IMR-90 (cell line): ENCODE results near the gene ZNF513. TPM values are rescaled to one million over a fixed set of nuclear protein-coding genes. Genes with fewer than 3 reads are reported as not detected.
A peak's percentile ranks its signal among the peaks of the same experiment; 100 is the strongest.

ENCODE experiments used
- ATAC-seq: fragments of 200-7000 bp; cut with Tn5 transposase; 2 replicates; pipeline ENCODE4 v1.9.1; 2020; ENCODE audit warnings: low read depth, mild to moderate bottlenecking, moderate library complexity
- BruUV-seq: library from RNA; stranded (reverse); fragments of 400-500 nt; replicated peaks from 2 replicates; lab custom pipeline; 2021; lab: Mats Ljungman, UMichigan
- CTCF ChIA-PET: fragments of 300-600 bp; formaldehyde crosslinking; extraction: SDS; loops from one replicate; lab custom pipeline; 2021; ENCODE audit warnings: antibody characterized with exemption; lab: Yijun Ruan, JAX
- POLR2A ChIA-PET: fragments of 300-600 bp; sonication (Branson Sonifier 250); formaldehyde crosslinking; loops from one replicate; lab custom pipeline; 2022; ENCODE audit warnings: antibody characterized with exemption; ENCODE audit not compliant: unreplicated experiment; lab: Charles Lee
- DNase-seq: peaks from one replicate; pipeline ENCODE4 v3.0.0; 2013
- H2AFZ ChIP-seq: replicated peaks from 2 replicates; pipeline ENCODE3; 2013; ENCODE audit warnings: low read length, mild to moderate bottlenecking; ENCODE audit not compliant: poor library complexity
- H2AK5ac ChIP-seq: 2 replicates; pipeline ENCODE4 v1.6.1; 2013; ENCODE audit warnings: low read depth, low read length, inconsistent platforms
- H2AK9ac ChIP-seq: replicated peaks from 2 replicates; pipeline ENCODE3; 2013; ENCODE audit warnings: mild to moderate bottlenecking, low read depth, low read length, moderate library complexity; ENCODE audit not compliant: poor library complexity
- H2BK120ac ChIP-seq: 2 replicates; pipeline ENCODE4 v1.6.1; 2013; ENCODE audit warnings: low read depth, low read length, inconsistent platforms
- H2BK15ac ChIP-seq: 3 replicates; pipeline ENCODE4 v1.6.1; 2013; ENCODE audit warnings: low read depth, low read length, inconsistent platforms
- H2BK20ac ChIP-seq: 2 replicates; pipeline ENCODE4 v1.6.1; 2013; ENCODE audit warnings: low read depth, mild to moderate bottlenecking, inconsistent platforms, low read length, moderate library complexity
- H2BK5ac ChIP-seq: 2 replicates; pipeline ENCODE4 v1.6.1; 2013; ENCODE audit warnings: mild to moderate bottlenecking, low read depth, low read length, inconsistent platforms; ENCODE audit not compliant: poor library complexity, severe bottlenecking
- H3K14ac ChIP-seq: replicated peaks from 2 replicates; pipeline ENCODE4 v1.6.1; 2013; ENCODE audit warnings: low read depth, low read length, inconsistent platforms
- H3K18ac ChIP-seq: 2 replicates; pipeline ENCODE4 v1.6.1; 2013; ENCODE audit warnings: low read depth, low read length, control low read depth
- H3K23ac ChIP-seq: 2 replicates; pipeline ENCODE4 v1.6.1; 2013; ENCODE audit warnings: low read depth, low read length, inconsistent platforms
- H3K27ac ChIP-seq: 2 replicates; pipeline ENCODE4 v1.5.1; 2013; ENCODE audit warnings: mild to moderate bottlenecking, control low read depth, low read length; ENCODE audit not compliant: insufficient read depth
- H3K27me3 ChIP-seq: 2 replicates; pipeline ENCODE4 v1.6.1; 2013; ENCODE audit warnings: low read length; ENCODE audit not compliant: control insufficient read depth, insufficient read depth
- H3K36me3 ChIP-seq: 2 replicates; pipeline ENCODE4 v1.6.1; 2013; ENCODE audit warnings: low read length, mixed read lengths; ENCODE audit not compliant: control insufficient read depth, insufficient read depth
- H3K4ac ChIP-seq: 2 replicates; pipeline ENCODE4 v1.6.1; 2013; ENCODE audit warnings: low read depth, low read length, inconsistent platforms
- H3K4me1 ChIP-seq: 2 replicates; pipeline ENCODE4 v1.6.1; 2013; ENCODE audit warnings: low read length, mixed read lengths; ENCODE audit not compliant: control insufficient read depth, insufficient read depth
- H3K4me2 ChIP-seq: 2 replicates; pipeline ENCODE4 v1.6.1; 2013; ENCODE audit warnings: low read depth, mild to moderate bottlenecking, control low read depth, low read length, moderate library complexity
- H3K4me3 ChIP-seq: 2 replicates; pipeline ENCODE4 v1.5.1; 2013; ENCODE audit warnings: low read depth, mild to moderate bottlenecking, control low read depth, low read length, moderate library complexity; ENCODE audit not compliant: insufficient read depth
- H3K56ac ChIP-seq: 2 replicates; pipeline ENCODE4 v1.6.1; 2013; ENCODE audit warnings: low read length, inconsistent platforms; ENCODE audit not compliant: insufficient read depth; ENCODE audit errors: extremely low read depth
- H3K79me1 ChIP-seq, 2 experiments: 2 replicates each; pipeline ENCODE4 v1.6.1; 2013; ENCODE audit warnings: low read length in 2 of 2, inconsistent platforms in 1 of 2, low read depth in 1 of 2
- H3K9ac ChIP-seq: 2 replicates; pipeline ENCODE4 v1.6.1; 2013; ENCODE audit warnings: low read depth, low read length, control low read depth
- H3K9me1 ChIP-seq: 2 replicates; pipeline ENCODE4 v1.6.1; 2013; ENCODE audit warnings: low read length, inconsistent platforms; ENCODE audit not compliant: insufficient read depth
- H3K9me3 ChIP-seq: 2 replicates; pipeline ENCODE4 v1.6.1; 2013; ENCODE audit warnings: low read length; ENCODE audit not compliant: control insufficient read depth, insufficient read depth
- H4K20me1 ChIP-seq: 2 replicates; pipeline ENCODE4 v1.6.1; 2013; ENCODE audit warnings: low read length, inconsistent platforms; ENCODE audit not compliant: insufficient read depth
- H4K5ac ChIP-seq: 2 replicates; pipeline ENCODE4 v1.6.1; 2013; ENCODE audit warnings: mild to moderate bottlenecking, low read depth, low read length, control low read depth
- H4K8ac ChIP-seq, 2 experiments: 2 replicates each; pipeline ENCODE4 v1.6.1; 2013; ENCODE audit warnings: low read depth in 2 of 2, low read length in 2 of 2, control low read depth in 1 of 2, inconsistent platforms in 1 of 2
- H4K91ac ChIP-seq: 2 replicates; pipeline ENCODE4 v1.6.1; 2013; ENCODE audit warnings: low read depth, low read length, inconsistent platforms; ENCODE audit not compliant: insufficient read depth
- CEBPB ChIP-seq: IDR thresholded peaks from 2 replicates; pipeline ENCODE4 v1.6.1; 2012; ENCODE audit warnings: low read depth, low read length, improper control_type of control experiment
- CHD1 ChIP-seq: IDR thresholded peaks from 2 replicates; pipeline ENCODE4 v1.6.1; 2012; ENCODE audit warnings: low read depth, low read length, improper control_type of control experiment
- MAZ ChIP-seq: IDR thresholded peaks from 2 replicates; pipeline ENCODE4 v1.6.1; 2012; ENCODE audit warnings: low read depth, mild to moderate bottlenecking, low read length, improper control_type of control experiment, moderate library complexity, borderline replicate concordance
- MXI1 ChIP-seq: IDR thresholded peaks from 2 replicates; pipeline ENCODE4 v1.6.1; 2012; ENCODE audit warnings: low read depth, mild to moderate bottlenecking, low read length, moderate library complexity, borderline replicate concordance
- POLR2A ChIP-seq: IDR thresholded peaks from 2 replicates; pipeline ENCODE4 v1.6.1; 2012; ENCODE audit warnings: mild to moderate bottlenecking, low read depth, low read length
- RAD21 ChIP-seq: IDR thresholded peaks from 2 replicates; pipeline ENCODE4 v1.6.1; 2012; ENCODE audit warnings: low read length, improper control_type of control experiment
- RFX5 ChIP-seq: IDR thresholded peaks from 2 replicates; pipeline ENCODE4 v1.8.0; 2012; ENCODE audit warnings: low read depth, mild to moderate bottlenecking, low read length, moderate library complexity
- SMC3 ChIP-seq: fragments of 150-350 bp; IDR thresholded peaks from 2 replicates; pipeline ENCODE4 v1.6.1; 2016; ENCODE audit warnings: low read depth, mild to moderate bottlenecking, antibody characterized with exemption, low read length, moderate library complexity
- WGBS, 2 experiments: methylation state at CpG; one replicate each; pipeline versions ENCODE4 v1.1.5 to v1.1.7; 2013; ENCODE audit warnings: missing lambda C conversion rate in 2 of 2; ENCODE audit not compliant: insufficient read length in 1 of 2; ENCODE audit errors: extremely low coverage in 2 of 2; 5-methylcytosine and 5-hydroxymethylcytosine counted together
- dilution Hi-C: fragments of 300-500 bp; cut with HindIII; formaldehyde crosslinking; loops from one replicate; pipeline ENCODE4 v1.14.3; 2018; ENCODE audit warnings: low sequenced_read_pairs; ENCODE audit not compliant: unreplicated experiment
- in situ Hi-C: fragments of 300-500 bp; cut with MboI; formaldehyde crosslinking; loops from 3 replicates; pipeline ENCODE4 v1.14.3; 2019; ENCODE audit warnings: low sequenced_read_pairs, inconsistent platforms, mixed read lengths
- intact Hi-C: fragments of 100-400 bp; cut with micrococcal nuclease; formaldehyde crosslinking; loops from 2 replicates; pipeline ENCODE4 v1.10.0; 2022
- polyA plus RNA-seq, 3 experiments: library from polyadenylated mRNA; depleted of rRNA; stranded (reverse); fragments of >200 nt; gene quantifications; 2 replicates each; pipeline ENCODE4 v1.2.3, GENCODE V29; 2012; ENCODE audit warnings: low replicate concordance in 1 of 3
- total RNA-seq: library from RNA; depleted of rRNA; stranded (reverse); fragments of >200 nt; gene quantifications from 2 replicates; pipeline ENCODE4 v1.2.3, GENCODE V29; 2012
- TF ChIP-seq, protein P1 (sequence below): fragments of 150-350 bp; IDR thresholded peaks from 2 replicates; pipeline ENCODE4 v1.6.1; 2016; ENCODE audit warnings: low read depth, mild to moderate bottlenecking, low read length, moderate library complexity, borderline replicate concordance

Gene ZNF513
- total and polyA plus RNA-seq, 2 of the 4 experiments (the other 2 are of a cell fraction), result 3.4 to 23.7 TPM

GRCh38 chr2:27369471-27370025 lies 11.0 kb downstream of the ZNF513 start:
- Histone ChIP-seq H3K9ac (peak overlapping the region; percentile 72), H3K36me3 (peaks cover 38% of the 10 kb centered on the region), H4K5ac (peak overlapping the region; percentile 8; the same call in 1 of the 2 replicates), H3K27ac (peak overlapping the region; percentile 67), H3K4me3 (peak overlapping the region; percentile 65), H3K4me1 (peaks cover 8% of the 10 kb centered on the region), H3K4me2 (peak overlapping the region; percentile 94), H2BK120ac (no peak overlapping the region), H3K9me1 (peaks cover 5% of the 10 kb centered on the region; the same call in 1 of the 2 replicates), H4K91ac (peak overlapping the region; percentile 62; the same call in 1 of the 2 replicates), H3K18ac (no peak overlapping the region), H2AK9ac (peak overlapping the region; percentile 98), H4K20me1 (peaks cover 15% of the 10 kb centered on the region; the same call in 1 of the 2 replicates), H3K9me3 (no peaks in the 10 kb centered on the region), H2BK5ac (peak overlapping the region; percentile 63), H4K8ac (peak overlapping the region in 1 of 2 experiments; percentile 75; a peak in 2 of 4 replicates), H2AK5ac (0 out of 2 replicates have a peak overlapping the region, but pooled peaks have one; percentile 37), H2BK20ac (no peak overlapping the region), H3K23ac (peak overlapping the region; percentile 72; the same call in 1 of the 2 replicates), H3K56ac (peak overlapping the region; percentile 42), H3K27me3 (no peaks in the 10 kb centered on the region), H3K4ac (peak overlapping the region; percentile 79), H3K14ac (peak overlapping the region; percentile 94), H3K79me1 (peaks cover 29 to 66% of the 10 kb centered on the region in 2 experiments), H2AFZ (peak overlapping the region; percentile 98), H2BK15ac (no peak overlapping the region)
- DNase-seq (peak; percentile 50), ATAC-seq (peak; percentile 45)
- no peak for TF ChIP-seq CEBPB
- no peak for TF ChIP-seq MAZ
- no peak; the same call in 1 of the 2 replicates for TF ChIP-seq POLR2A
- TF ChIP-seq RFX5, result no peak
- TF ChIP-seq, protein P1, sequence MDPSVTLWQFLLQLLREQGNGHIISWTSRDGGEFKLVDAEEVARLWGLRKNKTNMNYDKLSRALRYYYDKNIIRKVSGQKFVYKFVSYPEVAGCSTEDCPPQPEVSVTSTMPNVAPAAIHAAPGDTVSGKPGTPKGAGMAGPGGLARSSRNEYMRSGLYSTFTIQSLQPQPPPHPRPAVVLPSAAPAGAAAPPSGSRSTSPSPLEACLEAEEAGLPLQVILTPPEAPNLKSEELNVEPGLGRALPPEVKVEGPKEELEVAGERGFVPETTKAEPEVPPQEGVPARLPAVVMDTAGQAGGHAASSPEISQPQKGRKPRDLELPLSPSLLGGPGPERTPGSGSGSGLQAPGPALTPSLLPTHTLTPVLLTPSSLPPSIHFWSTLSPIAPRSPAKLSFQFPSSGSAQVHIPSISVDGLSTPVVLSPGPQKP, result no peak
- no peak for TF ChIP-seq CHD1
- TF ChIP-seq MXI1, result no peak; the same call in 1 of the 2 replicates
- no peak for TF ChIP-seq RAD21
- no peak for TF ChIP-seq SMC3
- WGBS, 2 experiments, result 2% methylated on average over 10 of the region's 18 CpGs; no CpG with 5 or more reads in 1 of the 2 experiments
- intact Hi-C loops (loop anchor here (1.0 kb wide), 1 partner anchor 48 kb away; no protein-coding TSS in a partner anchor), in situ Hi-C loops (no loop called here), dilution Hi-C loops (no loop called here)
- BruUV-seq, result no TSS peak
- ChIA-PET POLR2A (interaction anchor here (0.7 kb wide), 1 partner anchor 12 kb away, joined by 3 read pairs; no protein-coding TSS in a partner anchor), CTCF (interaction anchor here (0.6 to 1.4 kb wide), 2 partner anchors 15 to 45 kb away, joined by 3 read pairs; no protein-coding TSS in a partner anchor)
